Suppressor macrophage treated with lipopolysaccharide for 1 hour (primary cell): Measurements from ENCODE around the gene AHRR.
A peak's percentile ranks its signal among the peaks of the same experiment; 100 is the strongest.
"Not testable (repeated sequence)": the region's sequence is repeated elsewhere in the genome, so short reads cannot be mapped to it uniquely, and the experiment has no call there.

Experiments used
- DNase-seq, 3 donors: peaks; one replicate each; pipeline ENCODE4 v3.0.0-alpha.2; 2020 to 2022

The AHRR gene

GRCh38 chr5:321230-321725, at the start of gene AHRR:
Gene AHRR, plus strand, starts transcription at chr5:321714. Its CDS starts 22,189 bp downstream, at chr5:343903.
- peak; percentile 79 to 95 (median 90) for DNase-seq

DNA sequence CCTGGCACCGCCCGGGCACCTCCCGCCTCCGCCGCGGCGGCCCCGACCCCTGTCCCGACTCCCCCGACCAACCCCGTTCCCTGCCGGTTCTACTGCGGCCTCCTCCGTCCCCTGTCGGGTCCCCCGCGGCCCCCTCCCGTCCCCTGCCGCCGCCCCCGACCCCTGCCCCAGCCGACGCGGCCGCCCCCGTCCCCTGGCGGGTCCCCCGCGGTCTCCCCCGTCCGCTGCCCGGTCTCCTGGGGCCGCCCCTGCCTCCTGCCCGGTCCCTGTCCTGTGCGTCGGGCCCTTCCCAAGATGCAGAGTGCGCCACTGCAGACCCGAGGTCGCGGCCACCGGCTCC, 49.7 kb upstream of the AHRR start:
- not testable (repeated sequence) for DNase-seq

- DNase-seq = not testable (repeated sequence)
These were observed 48.4 kb upstream of the AHRR start for GRCh38 chr5:273091-273490.

DNA sequence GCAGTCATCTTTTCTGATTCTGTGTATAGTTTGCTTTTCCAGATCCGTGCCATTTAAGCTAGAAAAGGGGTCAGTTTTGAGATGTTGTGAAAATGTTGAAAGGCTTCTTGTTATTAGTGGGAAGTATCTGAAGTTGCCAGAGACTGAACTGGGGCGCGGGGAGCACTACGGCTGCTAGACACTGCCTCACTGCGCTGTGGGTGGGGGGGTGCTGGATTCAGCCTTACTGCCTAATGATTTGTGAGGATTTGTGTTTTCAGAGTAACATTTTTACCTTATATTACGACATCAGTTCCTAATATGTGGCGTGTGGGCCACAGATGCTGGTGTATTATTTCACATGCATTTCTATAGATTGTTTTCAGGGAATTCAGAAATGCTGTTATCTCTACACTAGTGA, 48.0 kb upstream of the AHRR start:
- DNase-seq = not testable (repeated sequence)

GRCh38 chr5:274346-274745, 47.2 kb upstream of the AHRR start:
- not testable (repeated sequence) for DNase-seq

DNA sequence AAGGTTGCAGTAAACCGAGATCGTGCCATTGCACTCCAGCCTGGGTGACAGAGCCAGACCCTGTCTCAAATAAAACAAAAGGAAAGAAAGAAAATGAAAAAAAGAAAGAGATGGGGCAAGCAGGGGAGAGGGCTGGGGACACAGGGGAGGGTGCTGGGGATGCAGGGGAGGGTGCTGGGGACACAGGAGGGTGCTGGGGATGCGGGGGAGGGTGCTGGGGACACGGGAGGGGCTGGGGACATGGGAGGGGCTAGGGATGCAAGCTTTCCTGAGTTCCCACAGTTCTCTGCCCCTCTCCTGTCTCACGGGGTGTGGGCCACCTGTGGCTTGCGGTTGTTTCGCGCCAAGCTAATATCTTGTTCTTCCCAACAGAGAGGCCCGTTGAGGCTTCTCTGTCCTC, 42.9 kb upstream of the AHRR start:
- no peak for DNase-seq

- DNase-seq = not testable (repeated sequence)
These were observed 42.4 kb upstream of the AHRR start for GRCh38 chr5:279051-279665.

GRCh38 chr5:285991-286557, 35.4 kb upstream of the AHRR start:
- no peak for DNase-seq

DNA sequence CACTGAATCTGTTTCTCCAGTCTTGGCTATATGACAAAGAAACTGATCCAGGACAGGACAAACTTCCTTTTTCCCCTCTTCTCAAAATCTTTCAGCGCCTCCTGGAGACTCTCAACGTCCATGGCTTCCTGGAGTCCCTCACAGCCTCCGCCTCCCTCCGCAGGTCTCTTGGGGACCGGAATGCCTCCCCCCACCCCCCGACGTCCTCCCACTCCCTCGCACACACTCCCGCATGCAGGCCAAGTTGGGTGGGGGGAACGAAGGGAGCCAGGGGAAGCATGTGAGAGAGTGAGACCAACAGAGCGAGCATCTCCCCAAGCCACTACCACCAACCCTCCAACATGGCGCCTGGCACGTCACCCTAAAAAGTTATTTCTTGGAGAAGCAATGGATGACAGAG, 31.3 kb upstream of the AHRR start:
- DNase-seq = not testable (repeated sequence)

- not testable (repeated sequence) for DNase-seq
These were observed 30.2 kb upstream of the AHRR start for GRCh38 chr5:291345-291744.

- not testable (repeated sequence) for DNase-seq
These were observed 26.7 kb upstream of the AHRR start for GRCh38 chr5:294788-295187.

- DNase-seq = not testable (repeated sequence)
These were observed 25.3 kb upstream of the AHRR start for GRCh38 chr5:296207-296606.

GRCh38 chr5:296954-297353, 24.6 kb upstream of the AHRR start:
- DNase-seq = peak in 1 of 3 donors; percentile 25

DNA sequence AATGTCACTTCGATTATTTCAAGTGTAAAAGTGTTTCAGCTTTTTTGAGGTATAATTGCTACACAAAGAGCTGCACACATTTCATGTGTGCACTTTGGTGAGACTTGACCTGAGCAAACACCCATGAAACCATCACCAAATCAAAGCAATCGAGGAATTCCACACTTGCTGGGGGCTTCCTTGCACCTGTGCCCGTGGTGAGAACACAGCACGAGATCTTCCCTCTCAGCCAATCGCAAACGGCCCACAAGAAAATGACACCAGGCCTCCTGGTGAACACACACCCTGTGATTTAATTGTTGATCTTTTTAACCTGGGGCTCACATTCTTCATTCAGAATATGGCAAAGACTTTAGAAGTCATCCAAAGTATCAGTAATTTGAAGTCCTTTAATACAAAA, 24.1 kb upstream of the AHRR start:
- not testable (repeated sequence) for DNase-seq

GRCh38 chr5:297991-298736, 23.4 kb upstream of the AHRR start:
- not testable (repeated sequence) for DNase-seq

- no peak for DNase-seq
These were observed 22.8 kb upstream of the AHRR start for GRCh38 chr5:298737-299125.

DNA sequence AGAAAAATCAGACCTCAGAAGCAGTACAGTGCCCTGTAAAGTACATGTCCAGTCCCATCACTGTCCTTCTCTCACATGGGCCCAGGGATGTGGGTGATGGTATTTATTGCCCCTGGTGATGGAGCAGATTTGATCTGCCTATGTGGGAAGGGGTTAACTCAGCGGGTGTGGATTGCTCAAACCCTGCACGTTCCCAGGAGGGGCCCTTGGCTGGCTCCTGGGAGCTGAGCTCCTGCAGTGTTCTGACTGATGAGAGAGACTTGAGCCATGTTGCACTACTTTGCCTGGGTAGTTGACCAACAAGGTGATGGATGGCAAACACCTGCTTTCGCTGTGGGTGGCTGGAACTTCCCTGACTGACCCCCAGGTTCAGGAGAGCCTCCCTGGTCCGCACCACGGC, 21.6 kb upstream of the AHRR start:
- not testable (repeated sequence) for DNase-seq

DNA sequence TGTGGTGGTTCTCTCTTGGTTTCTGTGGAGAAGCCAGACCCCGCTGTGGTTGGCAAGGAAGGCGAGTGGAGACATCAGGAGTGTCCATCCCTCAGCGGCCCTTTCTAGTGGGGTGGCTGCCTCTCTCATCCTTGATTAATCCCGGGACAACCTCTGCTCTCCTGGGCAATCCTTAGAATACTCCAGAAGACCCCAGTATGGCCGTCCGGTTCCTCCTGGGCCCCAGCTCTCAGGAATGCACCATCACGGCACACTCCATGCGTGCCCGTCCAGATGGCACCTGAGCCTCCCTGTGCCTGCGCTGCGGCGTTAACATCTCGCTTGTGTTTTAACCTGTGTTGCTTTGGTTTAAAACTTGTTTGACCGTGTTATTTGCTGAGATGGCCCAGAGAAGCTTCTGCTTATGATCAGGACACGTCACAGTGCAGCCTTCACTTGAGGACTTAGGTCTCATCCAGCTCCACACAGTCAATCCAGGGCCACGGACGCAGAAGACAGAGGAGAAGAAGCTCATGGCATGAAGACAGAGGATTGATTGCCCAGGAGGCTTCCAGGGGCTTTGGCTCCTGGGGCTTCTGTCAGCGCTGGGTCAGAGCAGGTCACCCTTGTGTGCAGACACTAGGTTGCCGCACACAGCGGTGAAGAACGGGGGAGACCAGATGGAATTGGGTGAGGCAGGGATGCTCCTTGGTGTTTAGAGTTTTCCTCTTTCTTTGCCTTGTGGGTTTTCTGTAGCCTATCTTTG, 20.7 kb upstream of the AHRR start:
- not testable (repeated sequence) for DNase-seq

GRCh38 chr5:302416-302815, 19.1 kb upstream of the AHRR start:
- DNase-seq = not testable (repeated sequence)

DNA sequence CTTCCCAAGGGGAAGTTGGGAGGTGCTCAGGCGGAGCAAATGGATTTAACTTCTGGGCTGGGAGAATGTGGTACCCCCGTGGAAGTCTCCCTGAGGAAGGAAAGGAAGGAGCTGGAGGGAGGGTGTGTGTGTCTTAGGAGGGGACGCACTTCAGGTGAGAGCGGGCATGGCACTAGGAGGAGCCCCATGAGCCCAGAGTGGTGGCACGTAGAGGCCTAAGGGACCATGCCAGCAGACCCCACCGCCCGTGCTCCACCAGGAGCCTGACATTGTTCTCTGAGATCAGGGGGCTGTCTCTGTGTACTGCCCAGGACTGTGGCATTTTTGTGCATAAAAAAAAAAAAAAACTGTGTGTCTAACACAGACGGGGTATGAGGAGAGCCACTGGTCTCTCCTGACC, 18.5 kb upstream of the AHRR start:
- no peak for DNase-seq

- DNase-seq = not testable (repeated sequence)
These were observed 17.8 kb upstream of the AHRR start for GRCh38 chr5:303741-304140.

- no peak for DNase-seq
These were observed 16.5 kb upstream of the AHRR start for GRCh38 chr5:305050-305449.

DNA sequence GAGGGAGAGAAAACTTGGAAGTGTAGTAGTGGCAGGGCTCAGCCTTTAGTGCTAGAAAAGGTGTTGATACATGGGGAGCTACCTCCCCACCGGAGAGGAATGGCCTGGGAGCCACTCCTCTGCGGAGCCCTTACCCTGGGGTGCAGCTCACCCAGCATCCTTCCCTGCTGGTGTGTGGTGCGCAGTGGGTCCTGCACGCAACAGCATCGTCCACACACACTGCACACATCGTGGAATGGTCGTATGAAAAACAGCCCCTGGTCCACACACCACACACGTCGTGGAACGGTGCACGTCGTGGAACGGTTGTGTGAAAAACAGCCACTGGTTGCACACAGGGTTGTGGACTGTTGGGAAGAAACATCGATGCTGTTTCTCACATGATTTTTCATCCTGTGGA, 16.1 kb upstream of the AHRR start:
- DNase-seq = no peak
